GM12864 (cell line): Measurements from ENCODE around the gene TLX2.
A peak's percentile ranks its signal among the peaks of the same experiment; 100 is the strongest.

Experiments
- DNase-seq: peaks from one replicate; pipeline ENCODE4 v3.0.0-alpha.2; 2011; ENCODE audit warnings: low read depth
- H3K4me3 ChIP-seq: 2 replicates; pipeline ENCODE4 v1.5.1; 2011; ENCODE audit warnings: mild to moderate bottlenecking, low read depth, low read length, control low read depth
- CTCF ChIP-seq: IDR thresholded peaks from 2 replicates; pipeline ENCODE4 v1.5.1; 2011; ENCODE audit warnings: low read depth, mild to moderate bottlenecking, moderate library complexity, low read length, control low read depth, inconsistent platforms; ENCODE audit errors: missing control alignments

The TLX2 gene

GRCh38 chr2:74516650-74517049 lies 2.4 kb downstream of the TLX2 start:
- TF ChIP-seq CTCF, result no peak
- H3K4me3 ChIP-seq, result no peak overlapping the region; the same call in 1 of the 2 replicates

GRCh38 chr2:74522516-74522915 lies 8.3 kb downstream of the TLX2 start:
- no peak for DNase-seq
- no peak overlapping the region for H3K4me3 ChIP-seq
- no peak for TF ChIP-seq CTCF

More at GRCh38 chr2:74516650-74517049, 2.4 kb downstream of the TLX2 start:
- DNase-seq, result no peak

GRCh38 chr2:74524005-74524404 lies 9.8 kb downstream of the TLX2 start:
- DNase-seq, result no peak
- no peak for TF ChIP-seq CTCF
- no peak overlapping the region for H3K4me3 ChIP-seq

- no peak for TF ChIP-seq CTCF
- no peak for DNase-seq
Observed at GRCh38 chr2:74524955-74525716, 10.9 kb downstream of the TLX2 start.

GRCh38 chr2:74525717-74526648 lies 11.7 kb downstream of the TLX2 start, which contains the start of gene DQX1:
DQX1 (minus strand) TSS chr2:74526231; CDS start chr2:74525729, 502 bp downstream.
- H3K4me3 ChIP-seq, result no peak within 1 kb of the TSS
- DNase-seq, result peak; percentile 61
- TF ChIP-seq CTCF, result no peak

More at GRCh38 chr2:74524955-74525716, 10.9 kb downstream of the TLX2 start:
- H3K4me3 ChIP-seq, result no peak overlapping the region

- no peak for TF ChIP-seq CTCF
- no peak for DNase-seq
- H3K4me3 ChIP-seq, result no peak overlapping the region
Observed at GRCh38 chr2:74526649-74527230, 12.5 kb downstream of the TLX2 start.
